Loucy (cell line): ENCODE data around the gene FAM114A2.

Experiments
- H2AFZ ChIP-seq: fragments of 200-600 bp; sonication (generic); 2 replicates; pipeline ENCODE4 v1.6.0; 2016; ENCODE audit warnings: antibody characterized with exemption, mild to moderate bottlenecking, low read length, moderate library complexity
- H3F3A ChIP-seq: fragments of 200-600 bp; 2 replicates; pipeline ENCODE4 v1.6.0; 2016; ENCODE audit warnings: antibody characterized with exemption, low read depth, mild to moderate bottlenecking
- H3K27me3 ChIP-seq: fragments of 200-600 bp; sonication (generic); 2 replicates; pipeline ENCODE4 v1.6.1; 2014; ENCODE audit warnings: low read length, mild to moderate bottlenecking; ENCODE audit not compliant: insufficient read depth, poor library complexity, severe bottlenecking
- H3K36me3 ChIP-seq: fragments of 200-600 bp; sonication (generic); 2 replicates; pipeline ENCODE4 v1.6.1; 2016; ENCODE audit warnings: low read length; ENCODE audit not compliant: insufficient read depth
- H3K4me1 ChIP-seq: fragments of 200-600 bp; sonication (generic); 2 replicates; pipeline ENCODE4 v1.5.1; 2014; ENCODE audit warnings: low read length, mild to moderate bottlenecking; ENCODE audit not compliant: insufficient read depth, poor library complexity, severe bottlenecking
- H3K4me2 ChIP-seq: fragments of 200-600 bp; sonication (generic); 2 replicates; pipeline ENCODE4 v1.6.0; 2014; ENCODE audit warnings: antibody characterized with exemption, low read length, low read depth, mild to moderate bottlenecking; ENCODE audit not compliant: poor library complexity, severe bottlenecking
- H3K4me3 ChIP-seq: fragments of 200-600 bp; sonication (generic); 2 replicates; pipeline ENCODE4 v1.5.1; 2014; ENCODE audit warnings: low read length, mild to moderate bottlenecking, mixed read lengths; ENCODE audit not compliant: poor library complexity, severe bottlenecking
- H3K79me2 ChIP-seq: fragments of 200-600 bp; sonication (generic); 2 replicates; pipeline ENCODE4 v1.6.1; 2014; ENCODE audit warnings: low read length; ENCODE audit not compliant: insufficient read depth
- H3K9ac ChIP-seq: fragments of 200-600 bp; sonication (generic); 2 replicates; pipeline ENCODE4 v1.6.0; 2014; ENCODE audit warnings: mild to moderate bottlenecking, low read depth, low read length, moderate library complexity; ENCODE audit not compliant: poor library complexity, severe bottlenecking
- H3K9me2 ChIP-seq: fragments of 200-600 bp; sonication (generic); replicated peaks from 2 replicates; pipeline ENCODE4 v1.6.1; 2016; ENCODE audit warnings: low read depth, low read length, mixed read lengths
- H3K9me3 ChIP-seq: fragments of 200-600 bp; sonication (generic); 2 replicates; pipeline ENCODE4 v1.6.1; 2014; ENCODE audit warnings: mild to moderate bottlenecking, antibody characterized with exemption, low read length, low read depth; ENCODE audit not compliant: insufficient read depth
- H4K20me1 ChIP-seq: fragments of 200-600 bp; sonication (generic); 2 replicates; pipeline ENCODE4 v1.6.0; 2014; ENCODE audit warnings: antibody characterized with exemption, low read length, mild to moderate bottlenecking; ENCODE audit not compliant: insufficient read depth, poor library complexity, severe bottlenecking
- EZH2phosphoT487 ChIP-seq: fragments of 200-600 bp; IDR thresholded peaks from 2 replicates; pipeline ENCODE4 v1.6.1; 2018; ENCODE audit warnings: antibody characterized with exemption, mild to moderate bottlenecking, moderate library complexity, borderline replicate concordance
- TF ChIP-seq, protein P1 (sequence below): fragments of 200-600 bp; sonication (generic); conservative IDR thresholded peaks from 2 replicates; pipeline ENCODE4 v1.5.1; 2014; ENCODE audit warnings: mild to moderate bottlenecking, antibody characterized with exemption, low read length

FAM114A2 gene

DNA sequence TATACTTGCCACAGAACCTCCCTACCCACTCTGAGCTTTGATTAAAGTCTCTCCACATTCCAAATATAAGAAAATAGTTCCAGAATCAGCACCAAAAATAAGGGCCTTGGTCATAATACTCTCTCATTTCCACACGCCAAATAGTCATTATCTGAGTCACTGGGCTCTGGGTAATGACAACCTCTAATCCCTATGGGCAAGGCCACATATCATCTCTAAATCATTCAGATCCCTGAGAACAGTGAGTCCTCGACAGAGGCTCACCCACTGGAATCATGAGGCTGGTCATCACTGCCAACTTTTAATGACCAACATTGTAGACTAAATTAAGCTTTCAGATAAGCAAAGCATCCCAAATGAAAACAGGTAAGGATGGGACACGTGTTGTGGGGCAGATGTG, 28.1 kb downstream of the FAM114A2 start:
- Histone ChIP-seq H4K20me1 (no peaks in the 10 kb centered on the region), H3K9me3 (no peaks in the 10 kb centered on the region)

DNA sequence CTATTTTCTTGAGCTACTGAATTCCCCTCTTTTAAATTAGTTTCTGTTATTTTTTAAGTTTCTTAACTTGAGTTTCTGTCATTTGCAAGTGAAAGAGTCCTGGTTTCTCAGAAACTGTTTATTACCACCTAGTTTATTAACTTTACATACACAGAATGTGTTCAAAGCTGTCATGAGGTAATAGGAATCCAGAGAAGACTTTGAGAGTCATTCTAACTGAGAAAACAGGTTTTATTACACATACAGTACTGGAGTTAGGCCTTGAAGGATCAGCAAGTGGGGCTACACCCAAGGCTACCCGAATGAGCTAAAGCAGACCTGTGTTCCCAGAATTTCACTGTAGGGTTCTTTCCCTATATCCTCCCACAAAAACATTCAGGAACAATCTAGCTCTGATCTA, 33.1 kb downstream of the FAM114A2 start:
- Histone ChIP-seq H3K4me3 (no peak overlapping the region), H4K20me1 (no peaks in the 10 kb centered on the region), H3K36me3 (no peaks in the 10 kb centered on the region), H3F3A (no peaks in the 10 kb centered on the region), H3K4me2 (no peak overlapping the region), H3K9ac (no peak overlapping the region), H3K4me1 (no peaks in the 10 kb centered on the region), H3K79me2 (no peaks in the 10 kb centered on the region), H3K9me2 (no peaks in the 10 kb centered on the region), H3K9me3 (no peaks in the 10 kb centered on the region), H3K27me3 (no peaks in the 10 kb centered on the region), H2AFZ (no peak overlapping the region)
- TF ChIP-seq, protein P1, sequence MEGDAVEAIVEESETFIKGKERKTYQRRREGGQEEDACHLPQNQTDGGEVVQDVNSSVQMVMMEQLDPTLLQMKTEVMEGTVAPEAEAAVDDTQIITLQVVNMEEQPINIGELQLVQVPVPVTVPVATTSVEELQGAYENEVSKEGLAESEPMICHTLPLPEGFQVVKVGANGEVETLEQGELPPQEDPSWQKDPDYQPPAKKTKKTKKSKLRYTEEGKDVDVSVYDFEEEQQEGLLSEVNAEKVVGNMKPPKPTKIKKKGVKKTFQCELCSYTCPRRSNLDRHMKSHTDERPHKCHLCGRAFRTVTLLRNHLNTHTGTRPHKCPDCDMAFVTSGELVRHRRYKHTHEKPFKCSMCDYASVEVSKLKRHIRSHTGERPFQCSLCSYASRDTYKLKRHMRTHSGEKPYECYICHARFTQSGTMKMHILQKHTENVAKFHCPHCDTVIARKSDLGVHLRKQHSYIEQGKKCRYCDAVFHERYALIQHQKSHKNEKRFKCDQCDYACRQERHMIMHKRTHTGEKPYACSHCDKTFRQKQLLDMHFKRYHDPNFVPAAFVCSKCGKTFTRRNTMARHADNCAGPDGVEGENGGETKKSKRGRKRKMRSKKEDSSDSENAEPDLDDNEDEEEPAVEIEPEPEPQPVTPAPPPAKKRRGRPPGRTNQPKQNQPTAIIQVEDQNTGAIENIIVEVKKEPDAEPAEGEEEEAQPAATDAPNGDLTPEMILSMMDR: no peak
- TF ChIP-seq EZH2phosphoT487: no peak

More for the DNA sequence above, 28.1 kb downstream of the FAM114A2 start:
- no peak overlapping the region for H3K4me2 ChIP-seq
- H2AFZ ChIP-seq: no peak overlapping the region
- H3K4me3 ChIP-seq: no peak overlapping the region
- no peaks in the 10 kb centered on the region for H3K4me1 ChIP-seq
- TF ChIP-seq, protein P1: no peak
- TF ChIP-seq EZH2phosphoT487: no peak
- H3K79me2 ChIP-seq: no peaks in the 10 kb centered on the region
- no peaks in the 10 kb centered on the region for H3K36me3 ChIP-seq
- no peaks in the 10 kb centered on the region for H3F3A ChIP-seq
- H3K27me3 ChIP-seq: no peaks in the 10 kb centered on the region
- H3K9ac ChIP-seq: no peak overlapping the region
- no peaks in the 10 kb centered on the region for H3K9me2 ChIP-seq

DNA sequence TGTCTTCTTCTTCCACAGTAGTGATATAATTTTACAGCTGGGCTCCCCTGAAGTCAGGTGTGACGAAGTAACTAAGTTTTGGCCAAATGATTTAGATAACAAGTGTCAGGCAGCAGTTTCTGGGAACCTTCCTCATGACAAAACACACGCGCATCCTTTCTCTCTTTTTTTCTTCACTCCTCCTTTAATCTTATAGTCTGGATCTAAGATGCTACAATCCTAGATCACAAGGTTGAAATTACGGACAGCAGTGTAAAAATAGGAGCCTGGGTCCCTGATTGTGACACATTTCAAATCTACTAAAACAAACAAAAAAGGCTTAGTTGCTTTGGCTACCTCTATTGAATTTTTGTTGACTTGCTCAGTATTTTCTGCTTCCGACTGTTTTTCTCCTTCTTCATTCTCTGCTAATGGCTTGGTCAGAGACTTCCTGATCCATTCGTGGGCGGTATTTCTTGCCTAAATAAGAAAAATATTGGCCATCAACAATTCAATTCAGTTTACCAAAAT, 36.1 kb downstream of the FAM114A2 start:
- TF ChIP-seq, protein P1: no peak
- no peak for TF ChIP-seq EZH2phosphoT487

More for the DNA sequence above, 36.1 kb downstream of the FAM114A2 start:
- Histone ChIP-seq H3K4me3 (no peak overlapping the region), H3K4me2 (no peak overlapping the region), H3K9me2 (no peaks in the 10 kb centered on the region), H3K9ac (no peak overlapping the region), H3K36me3 (no peaks in the 10 kb centered on the region), H3K27me3 (no peaks in the 10 kb centered on the region), H3K9me3 (no peaks in the 10 kb centered on the region), H3K79me2 (no peaks in the 10 kb centered on the region), H3F3A (no peaks in the 10 kb centered on the region), H4K20me1 (no peaks in the 10 kb centered on the region), H3K4me1 (no peaks in the 10 kb centered on the region), H2AFZ (no peak overlapping the region)
